GM12878 (cell line): ENCODE data around the gene CACNA2D1. TPM values are rescaled to one million over a fixed set of nuclear protein-coding genes. Genes with fewer than 3 reads are reported as not detected.
A peak's percentile ranks its signal among the peaks of the same experiment; 100 is the strongest.

Experiments
- ATAC-seq: fragments of 200-7000 bp; cut with Tn5 transposase; 3 replicates; pipeline ENCODE4 v1.9.1; 2020; ENCODE audit warnings: mild to moderate bottlenecking, moderate library complexity
- BruUV-seq: library from RNA; stranded (reverse); fragments of 400-500 nt; replicated peaks from 2 replicates; lab custom pipeline; 2021; lab: Mats Ljungman, UMichigan
- CTCF ChIA-PET: fragments of 300-600 bp; sonication (Branson Sonifier 250); formaldehyde crosslinking; extraction: SDS; loops from one replicate; lab custom pipeline; 2021; ENCODE audit warnings: inconsistent platforms; lab: Yijun Ruan, JAX
- POLR2A ChIA-PET: fragments of 350-600 bp; formaldehyde crosslinking; extraction: SDS; loops from one replicate; lab custom pipeline; 2021; ENCODE audit warnings: inconsistent platforms; lab: Charles Lee
- RAD21 ChIA-PET: fragments of 300-600 bp; sonication (Branson Sonifier 250); formaldehyde crosslinking; loops from one replicate; lab custom pipeline; 2023; ENCODE audit warnings: antibody characterized with exemption; ENCODE audit not compliant: unreplicated experiment; lab: Charles Lee
- SMC1A ChIA-PET: fragments of 300-600 bp; sonication (Branson Sonifier 250); formaldehyde crosslinking; loops from one replicate; lab custom pipeline; 2023; ENCODE audit not compliant: unreplicated experiment, uncharacterized antibody; lab: Charles Lee
- DNase-seq: peaks from one replicate; pipeline ENCODE4 v3.0.0-alpha.2; 2011; ENCODE audit warnings: low read depth, low spot score
- FAIRE-seq: peaks from 3 replicates; lab custom pipeline; 2011; peaks lifted over from hg19 to GRCh38; lab: Jason Lieb, UNC
- H2AFZ ChIP-seq: 2 replicates; pipeline ENCODE4 v1.6.0; 2011; ENCODE audit warnings: low read depth, low read length, control low read depth; ENCODE audit not compliant: control insufficient read depth
- H3K27ac ChIP-seq: 2 replicates; pipeline ENCODE4 v1.5.1; 2011; ENCODE audit warnings: control low read depth; ENCODE audit not compliant: control insufficient read depth, insufficient read depth
- H3K27me3 ChIP-seq, 2 experiments: replicated peaks in 1 of 2; 2 replicates each; pipeline versions ENCODE4 v1.6.0 to v1.6.1; 2011; ENCODE audit warnings: low read length in 1 of 2; ENCODE audit not compliant: control insufficient read depth in 2 of 2, insufficient read depth in 2 of 2
- H3K36me3 ChIP-seq, 2 experiments: 2 replicates each; pipeline ENCODE4 v1.5.1; 2011; ENCODE audit warnings: low read length in 1 of 2; ENCODE audit not compliant: control insufficient read depth in 2 of 2, insufficient read depth in 2 of 2
- H3K4me1 ChIP-seq: 2 replicates; pipeline ENCODE4 v1.6.1; 2011; ENCODE audit warnings: mild to moderate bottlenecking, low read length, moderate library complexity, mixed read lengths; ENCODE audit not compliant: control insufficient read depth, insufficient read depth
- H3K4me2 ChIP-seq: 2 replicates; pipeline ENCODE4 v1.6.0; 2011; ENCODE audit warnings: control low read depth; ENCODE audit not compliant: control insufficient read depth, insufficient read depth
- H3K4me3 ChIP-seq: fragments of 200-600 bp; sonication (generic); 2 replicates; pipeline ENCODE4 v1.5.1; 2016
- H3K79me2 ChIP-seq: 2 replicates; pipeline ENCODE4 v1.6.0; 2011; ENCODE audit warnings: low read length; ENCODE audit not compliant: control insufficient read depth, insufficient read depth
- H3K9ac ChIP-seq: 2 replicates; pipeline ENCODE4 v1.8.0; 2011; ENCODE audit warnings: low read length, control low read depth, mixed read lengths; ENCODE audit not compliant: control insufficient read depth, insufficient read depth
- H3K9me3 ChIP-seq: replicated peaks from 3 replicates; pipeline ENCODE4 v1.5.1; 2011; ENCODE audit warnings: mild to moderate bottlenecking, low read length; ENCODE audit not compliant: control insufficient read depth, insufficient read depth
- H4K20me1 ChIP-seq: 2 replicates; pipeline ENCODE4 v1.6.0; 2011; ENCODE audit not compliant: control insufficient read depth, insufficient read depth
- ATF7 ChIP-seq: fragments of 450-650 bp; IDR thresholded peaks from 2 replicates; pipeline ENCODE4 v1.6.1; 2016; ENCODE audit warnings: low read depth, mild to moderate bottlenecking
- BACH1 ChIP-seq: fragments of 450-650 bp; IDR thresholded peaks from 2 replicates; pipeline ENCODE4 v1.6.1; 2017; ENCODE audit warnings: mild to moderate bottlenecking, borderline replicate concordance
- CHD4 ChIP-seq: fragments of 200-600 bp; sonication (generic); IDR thresholded peaks from 2 replicates; pipeline ENCODE4 v1.6.1; 2016; ENCODE audit warnings: mild to moderate bottlenecking
- DPF2 ChIP-seq: fragments of 450-650 bp; IDR thresholded peaks from 2 replicates; pipeline ENCODE4 v1.6.1; 2017; ENCODE audit warnings: mild to moderate bottlenecking
- ETV6 ChIP-seq, 2 experiments: fragments of 450-650 bp in 1 of 2; IDR thresholded peaks in 1 of 2; conservative IDR thresholded peaks in 1 of 2; 2 replicates each; pipeline ENCODE4 v1.6.1; 2014; ENCODE audit warnings: antibody characterized with exemption in 1 of 2, borderline replicate concordance in 1 of 2, low read depth in 1 of 2, mild to moderate bottlenecking in 1 of 2, moderate library complexity in 1 of 2
- IKZF1 ChIP-seq: fragments of 450-650 bp; conservative IDR thresholded peaks from 2 replicates; pipeline ENCODE4 v1.6.1; 2017; ENCODE audit warnings: antibody characterized with exemption, mild to moderate bottlenecking
- IRF3 ChIP-seq: fragments of 450-650 bp; IDR thresholded peaks from 2 replicates; pipeline ENCODE4 v1.6.1; 2014; ENCODE audit warnings: mild to moderate bottlenecking
- JUND ChIP-seq: IDR thresholded peaks from 2 replicates; pipeline ENCODE4 v1.6.1; 2012; ENCODE audit warnings: low read depth, mild to moderate bottlenecking, low read length, improper control_type of control experiment, moderate library complexity
- LARP7 ChIP-seq: fragments of 450-650 bp; IDR thresholded peaks from 2 replicates; pipeline ENCODE4 v1.6.1; 2017; ENCODE audit warnings: mild to moderate bottlenecking
- MEF2B ChIP-seq: fragments of 450-650 bp; IDR thresholded peaks from 2 replicates; pipeline ENCODE4 v1.6.1; 2018; ENCODE audit warnings: mild to moderate bottlenecking, moderate library complexity; ENCODE audit not compliant: partially characterized antibody, poor library complexity, severe bottlenecking
- MXI1 ChIP-seq: fragments of 150-350 bp; IDR thresholded peaks from 2 replicates; pipeline ENCODE4 v1.6.1; 2011; ENCODE audit warnings: low read depth, mild to moderate bottlenecking, inconsistent platforms, low read length, improper control_type of control experiment
- MYB ChIP-seq: fragments of 150-350 bp; IDR thresholded peaks from 2 replicates; pipeline ENCODE4 v1.6.1; 2014; ENCODE audit warnings: mild to moderate bottlenecking, low read depth, low read length, borderline replicate concordance
- NBN ChIP-seq: fragments of 450-650 bp; IDR thresholded peaks from 2 replicates; pipeline ENCODE4 v1.6.1; 2016
- NR2C1 ChIP-seq: fragments of 450-650 bp; IDR thresholded peaks from 2 replicates; pipeline ENCODE4 v1.6.1; 2017; ENCODE audit warnings: antibody characterized with exemption, mild to moderate bottlenecking, moderate library complexity
- POLR2AphosphoS5 ChIP-seq: IDR thresholded peaks from 2 replicates; pipeline ENCODE4 v1.6.1; 2011; ENCODE audit warnings: mild to moderate bottlenecking, low read length, inconsistent platforms
- RELB ChIP-seq: fragments of 450-650 bp; IDR thresholded peaks from 2 replicates; pipeline ENCODE4 v1.6.1; 2017; ENCODE audit warnings: low read depth, mild to moderate bottlenecking, moderate library complexity
- SIN3A ChIP-seq: IDR thresholded peaks from 2 replicates; pipeline ENCODE4 v1.6.1; 2012; ENCODE audit warnings: low read depth, low read length, improper control_type of control experiment
- SMARCA5 ChIP-seq: fragments of 450-650 bp; IDR thresholded peaks from 2 replicates; pipeline ENCODE4 v1.6.1; 2017; ENCODE audit warnings: mild to moderate bottlenecking
- SUPT20H ChIP-seq: IDR thresholded peaks from 2 replicates; pipeline ENCODE4 v1.6.1; 2011; ENCODE audit warnings: low read depth, mild to moderate bottlenecking, low read length, moderate library complexity, borderline replicate concordance; ENCODE audit not compliant: control insufficient read depth
- TCF3 ChIP-seq: IDR thresholded peaks from 2 replicates; pipeline ENCODE4 v1.6.1; 2012; ENCODE audit warnings: low read depth, mild to moderate bottlenecking, low read length, borderline replicate concordance; ENCODE audit not compliant: insufficient read depth
- WRNIP1 ChIP-seq: IDR thresholded peaks from 2 replicates; pipeline ENCODE4 v1.6.1; 2011; ENCODE audit warnings: low read depth, low read length, improper control_type of control experiment, borderline replicate concordance
- ZNF384 ChIP-seq: IDR thresholded peaks from 2 replicates; pipeline ENCODE4 v1.6.1; 2012; ENCODE audit warnings: low read depth, mild to moderate bottlenecking, low read length, improper control_type of control experiment, borderline replicate concordance
- WGBS: methylation state at CpG from one replicate; pipeline ENCODE4 v1.1.6; 2016; ENCODE audit warnings: low lambda C conversion rate; ENCODE audit not compliant: insufficient replicate concordance, insufficient coverage; ENCODE audit errors: missing lambda C conversion rate; 5-methylcytosine and 5-hydroxymethylcytosine counted together
- in situ Hi-C: fragments of 300-500 bp; cut with MboI; formaldehyde crosslinking; loops from 9 replicates; pipeline ENCODE4 v1.14.3; 2018; ENCODE audit warnings: mixed read lengths
- intact Hi-C: fragments of 100-400 bp; cut with micrococcal nuclease; formaldehyde crosslinking; loops from one replicate; pipeline ENCODE4 v1.14.2; 2022; ENCODE audit not compliant: unreplicated experiment
- polyA plus RNA-seq, 11 experiments: library from polyadenylated mRNA; depleted of rRNA in 4 of 11; unstranded in 6 of 11; stranded (reverse) in 5 of 11; fragments of >200 nt; fragmentation: Nextera tagmentation in 4 of 11; fragmentation: Illumina TruSeq in 1 of 11; extraction: Ambion mirVana in 4 of 11; extraction: Trizol in 1 of 11; gene quantifications; 1 replicate in 1 of 11; 2 replicates in 10 of 11; pipeline versions ENCODE4 v1.2.1 to v1.2.3, GENCODE V29; 2011 to 2016; ENCODE audit warnings: inconsistent platforms in 2 of 11, missing spikeins in 2 of 11, low read depth in 1 of 11
- total RNA-seq, 4 experiments: library from RNA; depleted of rRNA in 3 of 4; stranded (reverse); fragments of >200 nt in 3 of 4; fragmentation: Illumina TruSeq in 1 of 4; extraction: Trizol in 1 of 4; gene quantifications; 2 replicates each; pipeline versions ENCODE4 v1.2.1 to v1.2.3, GENCODE V29; 2013 to 2021

Gene CACNA2D1
- total and polyA plus RNA-seq, 10 of the 15 experiments (the other 5 are each of a cell fraction or from before 2014, with no cell fraction given), result 0.14 to 14.8 (median 0.97) TPM

GRCh38 chr7:82443547-82444219 is at the start of gene CACNA2D1 (continued):
- TF ChIP-seq MEF2B (no peak), BACH1 (no peak), POLR2AphosphoS5 (no peak), LARP7 (peak; percentile 86), WRNIP1 (no peak), IKZF1 (peak; percentile 51; the same call in 1 of the 2 replicates), TCF3 (no peak), DPF2 (0 out of 2 replicates have a peak, but pooled peaks have one; percentile 40), CHD4 (no peak), ETV6 (conservative IDR thresholded peaks at IDR 0.05 in 1 of 2, IDR thresholded peaks at IDR 0.05 in 1 of 2; ENCODE audit: borderline replicate concordance in 1 of 2, low read depth in 1 of 2) (no peak)

GRCh38 chr7:82481499-82482097 is 38.0 kb upstream of the CACNA2D1 start:
- no TSS peak for BruUV-seq
- no peaks in the 10 kb centered on the region for H3K4me1 ChIP-seq
- ATAC-seq (peak; percentile 86), DNase-seq (peak; percentile 0), FAIRE-seq (peak; percentile 44)
- no peak overlapping the region for H3K4me3 ChIP-seq
- no peak overlapping the region for H3K27ac ChIP-seq
- H3K27me3 ChIP-seq, result no peaks in the 10 kb centered on the region
- H3K9ac ChIP-seq, result no peak overlapping the region
- H3K4me2 ChIP-seq, result no peak overlapping the region
- no peaks in the 10 kb centered on the region for H3K79me2 ChIP-seq
- intact Hi-C loops, result loop anchor here (1.0 to 10.0 kb wide), 4 partner anchors 91 to 437 kb away; no protein-coding TSS in a partner anchor
- no peak overlapping the region for H2AFZ ChIP-seq
- SMC1A ChIA-PET, result interaction anchor here (0.6 to 7.8 kb wide), 40 partner anchors 9 to 446 kb away, joined by 3 to 79 read pairs (median 4); no protein-coding TSS in a partner anchor
- POLR2A ChIA-PET, result interaction anchor here (1.3 kb wide), 1 partner anchor 113 kb away, joined by 3 read pairs; no protein-coding TSS in a partner anchor
- H3K9me3 ChIP-seq, result no peaks in the 10 kb centered on the region
- WGBS, result 34% methylated on average over 3 of the region's 3 CpGs
- in situ Hi-C loops, result no loop called here
- RAD21 ChIA-PET, result interaction anchor here (0.6 to 2.6 kb wide), 41 partner anchors 10 to 980 kb away, joined by 3 to 23 read pairs (median 4); no protein-coding TSS in a partner anchor
- no peaks in the 10 kb centered on the region for H3K36me3 ChIP-seq
- CTCF ChIA-PET, result interaction anchor here (0.6 to 4.0 kb wide), 47 partner anchors 9 to 437 kb away, joined by 3 to 34 read pairs (median 4); no protein-coding TSS in a partner anchor
- H4K20me1 ChIP-seq, result no peaks in the 10 kb centered on the region
- no peak for TF ChIP-seq IRF3
- TF ChIP-seq SMARCA5, result no peak
- no peak for TF ChIP-seq ZNF384
- TF ChIP-seq ATF7, result peak; percentile 30; the same call in 1 of the 2 replicates
- TF ChIP-seq NR2C1, result no peak
- no peak for TF ChIP-seq SUPT20H
- TF ChIP-seq RELB, result no peak
- no peak for TF ChIP-seq NBN
- no peak for TF ChIP-seq SIN3A
- no peak for TF ChIP-seq MXI1
- no peak for TF ChIP-seq MYB
- TF ChIP-seq JUND, result no peak
